ENCODE measurements around the gene HSFX2. TPM values are rescaled to one million over a fixed set of nuclear protein-coding genes. Genes with fewer than 3 reads are reported as not detected.
"Not testable (repeated sequence)": the region's sequence is repeated elsewhere in the genome, so short reads cannot be mapped to it uniquely, and the experiment has no call there.

Gene HSFX2, protein sequence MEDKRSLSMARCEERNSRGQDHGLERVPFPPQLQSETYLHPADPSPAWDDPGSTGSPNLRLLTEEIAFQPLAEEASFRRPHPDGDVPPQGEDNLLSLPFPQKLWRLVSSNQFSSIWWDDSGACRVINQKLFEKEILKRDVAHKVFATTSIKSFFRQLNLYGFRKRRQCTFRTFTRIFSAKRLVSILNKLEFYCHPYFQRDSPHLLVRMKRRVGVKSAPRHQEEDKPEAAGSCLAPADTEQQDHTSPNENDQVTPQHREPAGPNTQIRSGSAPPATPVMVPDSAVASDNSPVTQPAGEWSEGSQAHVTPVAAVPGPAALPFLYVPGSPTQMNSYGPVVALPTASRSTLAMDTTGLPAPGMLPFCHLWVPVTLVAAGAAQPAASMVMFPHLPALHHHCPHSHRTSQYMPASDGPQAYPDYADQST
- not detected in 2 replicates for total RNA-seq (2014; rRNA removed; shearing (Covaris generic))

DNA sequence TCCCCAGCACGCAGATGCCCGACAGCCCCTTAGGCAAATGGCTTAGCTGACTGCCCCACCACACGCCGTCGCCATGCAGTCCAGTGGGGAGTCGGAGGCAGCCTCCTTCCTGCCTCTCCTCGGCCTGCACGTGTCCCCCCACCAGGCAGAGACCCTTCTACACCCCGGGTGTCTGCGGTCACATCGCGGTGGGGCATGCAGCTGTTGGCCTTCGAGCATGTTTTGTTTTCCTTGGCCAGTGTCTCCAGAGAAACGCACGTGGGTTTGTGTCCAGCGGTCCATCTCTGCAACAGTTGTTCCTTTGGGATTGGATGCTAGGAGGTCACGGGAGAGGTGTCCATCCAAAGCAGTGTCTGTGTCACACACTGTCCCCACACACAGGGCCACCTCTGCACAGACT, at the start of gene HSFX2:
HSFX2 (minus strand) TSS at position 101 of the 400 bp plus-strand sequence. CDS start 614 bp downstream, outside the sequence.
- DNase-seq; H3K4me3 ChIP-seq; H3K36me3 ChIP-seq; H3K27me3 ChIP-seq; H3K9me3 ChIP-seq (replicated peaks); H3K27ac ChIP-seq; H3K4me1 ChIP-seq: not testable (repeated sequence)

DNA sequence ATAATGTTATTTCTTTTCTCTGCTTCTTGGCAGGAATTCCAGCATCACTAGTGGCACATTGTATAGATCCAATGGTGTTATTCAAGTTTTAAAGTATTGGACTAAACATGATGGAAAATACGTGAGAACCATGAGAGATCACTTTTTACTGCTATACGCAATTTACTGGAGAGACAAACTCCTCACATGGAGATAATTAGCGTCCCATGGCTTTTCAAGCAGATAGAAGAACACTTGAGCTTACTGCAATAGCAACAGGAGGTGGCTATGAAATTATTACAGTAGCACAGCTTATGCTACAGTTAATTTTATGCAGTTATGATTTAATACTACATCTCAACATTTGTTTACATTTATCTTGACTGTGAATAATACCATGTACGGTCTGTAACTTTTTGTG, 48.4 kb upstream of the HSFX2 start:
- Histone ChIP-seq H3K4me1 (no peaks in the 10 kb centered on the region), H3K36me3 (no peaks in the 10 kb centered on the region), H3K27ac (no peak overlapping the region), H3K9me3 (replicated peaks) (no peaks in the 10 kb centered on the region), H3K4me3 (no peak overlapping the region), H3K27me3 (no peaks in the 10 kb centered on the region)
- no peak for DNase-seq

DNA sequence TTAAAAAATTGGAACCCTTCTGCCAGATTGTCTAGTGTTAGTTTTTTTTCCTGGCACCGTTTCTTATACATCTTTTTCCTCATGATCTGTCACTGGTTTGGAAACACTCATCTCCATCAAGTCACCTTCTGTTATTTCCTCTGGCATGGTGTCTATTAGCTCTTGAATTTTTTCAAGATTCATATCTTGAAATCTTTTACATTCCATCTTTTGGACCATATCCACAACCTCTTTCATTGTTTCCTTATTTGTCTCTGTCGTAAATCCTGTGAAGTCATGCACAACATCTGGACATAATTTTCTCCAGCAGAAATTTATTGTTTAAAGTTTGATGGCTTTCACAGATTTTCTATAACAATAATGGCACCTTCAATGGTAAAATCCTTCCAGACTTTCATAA, 46.7 kb upstream of the HSFX2 start:
- no peak for DNase-seq
- Histone ChIP-seq H3K27ac (no peak overlapping the region), H3K9me3 (replicated peaks) (no peaks in the 10 kb centered on the region), H3K4me1 (no peaks in the 10 kb centered on the region), H3K27me3 (no peaks in the 10 kb centered on the region), H3K36me3 (no peaks in the 10 kb centered on the region), H3K4me3 (no peak overlapping the region)

DNA sequence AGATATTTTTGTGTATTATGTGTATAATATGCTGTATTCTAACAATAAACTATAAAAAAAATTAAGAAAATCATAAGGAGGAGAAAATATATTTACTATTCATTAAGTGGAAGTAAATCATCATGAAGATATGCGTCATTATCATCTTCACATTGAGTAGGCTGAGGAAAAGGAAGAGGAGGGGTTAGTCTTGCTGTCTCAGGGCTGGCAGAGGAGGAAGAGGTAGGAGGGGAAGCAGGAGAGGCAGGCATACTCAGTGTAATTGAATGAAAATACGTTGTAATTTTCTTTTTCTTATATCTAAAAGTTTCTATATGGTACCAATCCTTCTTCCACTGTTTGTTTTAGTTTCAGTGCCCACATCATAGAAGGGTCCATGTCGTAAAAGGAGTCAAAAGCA, 46.3 kb upstream of the HSFX2 start:
- Histone ChIP-seq H3K4me1 (no peaks in the 10 kb centered on the region), H3K4me3 (no peak overlapping the region), H3K9me3 (replicated peaks) (no peaks in the 10 kb centered on the region), H3K36me3 (no peaks in the 10 kb centered on the region), H3K27me3 (no peaks in the 10 kb centered on the region), H3K27ac (no peak overlapping the region)
- DNase-seq, result no peak

DNA sequence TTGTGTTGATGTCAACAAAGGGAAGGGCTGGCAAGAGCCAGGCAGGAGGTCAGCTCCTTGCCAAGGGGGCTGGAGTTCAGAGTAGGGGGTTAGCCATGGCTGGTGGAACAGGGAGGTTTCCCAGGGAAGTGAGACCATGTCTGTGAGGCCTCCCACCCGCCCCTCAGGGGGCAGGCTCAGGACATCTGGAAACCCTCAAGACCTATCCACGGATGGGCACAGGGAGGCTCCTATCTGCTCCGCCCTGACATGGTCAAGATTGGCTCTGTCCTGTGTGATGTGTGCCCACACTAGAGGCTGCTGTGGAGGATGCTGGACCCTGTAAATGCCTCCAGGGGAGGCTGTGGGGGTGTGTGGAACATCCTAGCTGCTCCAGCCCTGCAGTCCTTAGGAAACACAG, 44.5 kb upstream of the HSFX2 start:
- H3K36me3 ChIP-seq, result no peaks in the 10 kb centered on the region
- no peaks in the 10 kb centered on the region for H3K27me3 ChIP-seq
- no peak overlapping the region for H3K27ac ChIP-seq
- H3K9me3 ChIP-seq (replicated peaks), result no peaks in the 10 kb centered on the region
- no peak overlapping the region for H3K4me3 ChIP-seq
- no peak for DNase-seq
- no peaks in the 10 kb centered on the region for H3K4me1 ChIP-seq

DNA sequence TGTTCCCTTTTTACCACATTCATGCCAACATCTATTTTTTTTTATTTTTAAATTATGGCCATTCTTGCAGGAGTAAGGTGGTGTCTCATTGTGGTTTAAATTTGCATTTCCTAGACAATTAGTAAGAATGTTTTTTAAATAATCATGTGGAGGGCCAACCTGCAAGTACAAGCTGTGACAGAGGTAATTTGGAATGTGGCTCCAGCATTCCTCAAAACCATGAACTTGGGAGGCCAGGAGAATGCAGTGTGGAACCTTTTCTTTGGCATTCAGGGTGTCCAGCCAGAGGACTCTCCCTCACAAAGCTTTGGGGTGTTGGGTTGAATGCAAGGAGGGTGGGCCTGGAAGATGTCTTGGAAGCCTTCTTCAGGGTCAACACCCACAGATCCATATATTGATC, 43.7 kb upstream of the HSFX2 start:
- Histone ChIP-seq H3K9me3 (replicated peaks) (no peaks in the 10 kb centered on the region), H3K4me1 (no peaks in the 10 kb centered on the region), H3K4me3 (no peak overlapping the region), H3K27ac (no peak overlapping the region), H3K36me3 (no peaks in the 10 kb centered on the region), H3K27me3 (no peaks in the 10 kb centered on the region)
- no peak for DNase-seq

DNA sequence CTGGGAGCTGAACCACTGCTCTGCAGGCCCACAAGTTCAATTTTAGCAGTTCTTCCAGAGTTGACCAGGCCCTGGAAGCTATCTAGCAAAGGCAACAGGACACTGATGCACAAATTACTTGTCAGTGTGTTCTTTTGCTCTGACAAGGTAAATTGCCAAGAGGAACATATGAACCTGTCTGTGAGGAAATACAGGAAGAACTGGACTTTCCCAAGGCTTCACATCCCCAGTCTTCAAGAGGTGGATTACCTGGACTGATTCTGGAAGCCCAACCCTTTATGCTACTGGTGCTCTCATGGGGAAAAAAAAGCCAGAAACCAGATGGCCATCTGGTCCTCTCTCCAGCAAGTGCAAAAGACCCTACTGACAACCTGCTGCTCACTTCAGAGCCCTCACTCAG, 38.4 kb upstream of the HSFX2 start:
- Histone ChIP-seq H3K9me3 (replicated peaks) (no peaks in the 10 kb centered on the region), H3K27ac (no peak overlapping the region), H3K27me3 (no peaks in the 10 kb centered on the region), H3K4me1 (no peaks in the 10 kb centered on the region), H3K4me3 (no peak overlapping the region), H3K36me3 (no peaks in the 10 kb centered on the region)
- DNase-seq, result no peak

DNA sequence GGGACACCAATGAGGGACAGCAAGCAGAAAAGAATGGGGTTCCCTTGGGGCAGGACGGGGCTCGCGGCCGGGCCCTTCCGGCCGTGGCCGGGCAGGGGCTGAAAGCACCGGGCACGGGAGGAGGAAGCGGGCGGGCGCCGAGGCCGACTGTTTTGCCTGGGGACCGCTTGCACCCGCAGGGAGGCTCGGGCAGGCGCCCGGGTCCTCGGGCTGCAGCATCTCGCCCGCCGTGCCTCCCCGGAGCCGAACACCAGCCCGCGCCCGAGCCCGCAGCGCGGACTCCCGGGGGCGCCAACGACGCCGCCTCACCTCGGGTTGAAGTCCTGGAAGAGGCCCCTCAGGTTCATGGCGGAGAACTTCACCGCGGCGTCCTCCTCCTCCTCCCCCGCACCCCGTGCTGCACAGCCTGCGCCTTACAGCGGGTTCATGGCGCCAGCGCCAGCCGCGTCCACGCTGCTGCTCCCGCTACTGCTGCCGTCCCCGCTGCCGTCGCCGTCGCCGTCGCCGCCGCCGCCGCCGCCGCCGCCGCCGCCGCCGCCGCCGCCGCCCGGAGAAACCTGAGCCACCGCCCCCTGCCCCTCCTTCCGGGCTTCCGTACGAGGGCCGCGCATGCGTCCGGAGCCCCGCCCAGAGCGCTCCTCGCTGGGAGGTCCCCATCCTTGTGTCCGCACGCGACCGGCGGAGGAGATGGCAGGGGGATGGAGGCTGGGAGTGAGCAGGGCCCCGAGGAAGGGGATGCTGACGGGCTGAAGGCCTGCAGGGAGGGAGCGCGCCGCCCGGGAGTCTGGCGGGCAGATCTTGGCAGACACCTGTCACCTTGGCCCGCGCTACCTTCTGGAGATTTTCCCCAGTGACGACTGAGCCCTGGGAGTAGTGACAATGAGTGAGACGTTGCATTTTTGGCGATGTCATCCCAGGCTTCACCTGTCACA, 36.4 kb upstream of the HSFX2 start, which contains the start of gene TMEM185A:
TMEM185A (minus strand) TSS at position 559 of the 932 bp plus-strand sequence; CDS start at position 347, 212 bp downstream.
- H3K9me3 ChIP-seq (replicated peaks), result no peaks in the 10 kb centered on the region
- no peaks in the 10 kb centered on the region for H3K4me1 ChIP-seq
- no peaks in the 10 kb centered on the region for H3K36me3 ChIP-seq
- DNase-seq, result peak; percentile 66 to 73
- peak within 1 kb of the TSS; percentile 92 for H3K4me3 ChIP-seq
- H3K27me3 ChIP-seq, result no peaks in the 10 kb centered on the region
- peak within 1 kb of the TSS; percentile 31; the same call in 1 of the 2 replicates for H3K27ac ChIP-seq

DNA sequence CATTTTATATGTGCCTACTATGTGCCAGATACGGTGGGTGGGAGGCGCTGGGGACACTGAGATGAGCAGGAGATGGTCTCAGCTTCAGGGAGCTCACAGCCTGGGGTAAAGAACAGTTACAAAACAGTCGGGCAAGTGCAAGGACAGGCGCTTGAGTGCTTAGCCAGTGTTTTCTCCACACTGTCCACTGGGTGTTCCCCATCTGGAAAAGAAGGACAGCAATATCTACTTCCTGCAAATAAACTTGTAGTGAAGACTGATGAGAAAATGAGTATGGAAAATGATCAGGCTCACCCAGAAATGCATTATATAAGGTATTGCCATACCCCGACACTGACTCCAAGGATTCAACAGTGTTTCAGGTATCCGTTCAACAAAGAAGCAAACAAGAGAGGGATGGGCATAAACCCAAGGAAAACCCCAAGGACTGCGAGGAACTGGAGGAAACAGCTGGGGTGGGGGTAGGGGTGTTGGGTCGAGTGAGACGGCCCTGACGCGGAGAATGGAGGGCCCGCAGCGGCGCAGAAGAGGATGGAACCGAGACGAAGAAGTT, 35.6 kb upstream of the HSFX2 start:
- H3K27ac ChIP-seq, result peak overlapping the region; percentile 31; the same call in 1 of the 2 replicates

DNA sequence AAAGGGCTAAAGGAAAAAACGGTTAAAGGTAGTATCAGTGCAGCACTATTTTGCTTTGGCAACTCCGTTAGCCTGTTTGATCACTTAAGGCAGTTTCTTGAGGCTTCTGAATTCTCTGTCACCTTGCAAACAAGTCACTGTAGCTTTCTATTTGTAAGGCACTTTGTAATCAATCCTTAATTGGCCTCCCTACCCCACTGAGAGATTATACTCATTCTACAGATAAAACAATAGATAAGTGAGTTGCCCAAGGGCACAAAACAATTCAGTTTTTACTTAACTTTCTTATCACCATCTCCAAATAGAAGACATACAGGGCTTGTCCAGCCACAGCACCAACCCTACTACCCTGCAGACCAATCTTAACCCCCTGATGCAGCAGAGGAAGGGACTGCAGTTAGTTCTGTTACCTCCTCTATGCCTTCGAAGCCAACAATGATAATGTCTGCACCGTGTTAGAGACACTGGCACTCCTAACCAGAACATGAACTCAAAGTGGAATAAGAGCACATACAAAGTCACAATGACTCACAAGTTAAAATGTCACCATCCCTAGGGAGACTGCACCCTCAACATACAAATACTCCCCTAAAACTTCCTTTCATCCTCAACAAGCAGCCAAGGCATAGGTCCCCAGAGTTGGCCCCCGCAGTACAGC, 34.7 kb upstream of the HSFX2 start:
- no peak for DNase-seq
- Histone ChIP-seq H3K36me3 (no peaks in the 10 kb centered on the region), H3K27ac (no peak overlapping the region), H3K27me3 (no peaks in the 10 kb centered on the region), H3K9me3 (replicated peaks) (no peaks in the 10 kb centered on the region), H3K4me1 (no peaks in the 10 kb centered on the region), H3K4me3 (no peak overlapping the region)

More for the DNA sequence above, 35.6 kb upstream of the HSFX2 start:
- no peaks in the 10 kb centered on the region for H3K9me3 ChIP-seq (replicated peaks)
- H3K4me1 ChIP-seq, result no peaks in the 10 kb centered on the region
- no peaks in the 10 kb centered on the region for H3K36me3 ChIP-seq
- H3K4me3 ChIP-seq, result peak overlapping the region; percentile 92
- H3K27me3 ChIP-seq, result no peaks in the 10 kb centered on the region
- DNase-seq, result peak; percentile 17 to 42

DNA sequence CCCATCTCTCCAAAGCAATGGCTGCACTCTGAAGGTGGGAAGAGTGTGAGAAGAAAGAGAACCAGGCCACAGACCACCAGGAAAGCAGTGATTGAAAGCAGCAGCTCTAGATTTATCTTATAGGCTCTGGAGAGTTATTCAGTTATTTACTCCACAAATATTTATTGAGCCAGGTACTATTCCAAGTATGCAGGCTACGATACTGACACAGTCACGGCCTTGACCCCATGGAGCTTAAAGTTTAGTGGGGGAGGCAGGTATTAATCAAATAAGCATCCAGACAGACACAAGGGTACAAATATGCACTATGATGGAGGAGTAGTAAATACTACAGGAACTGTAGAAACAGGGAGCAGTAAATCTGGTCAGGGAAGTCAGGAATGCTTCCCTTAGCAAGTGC, 33.7 kb upstream of the HSFX2 start:
- Histone ChIP-seq H3K36me3 (no peaks in the 10 kb centered on the region), H3K4me1 (no peaks in the 10 kb centered on the region), H3K9me3 (replicated peaks) (no peaks in the 10 kb centered on the region), H3K4me3 (no peak overlapping the region), H3K27me3 (no peaks in the 10 kb centered on the region), H3K27ac (no peak overlapping the region)
- DNase-seq, result no peak

DNA sequence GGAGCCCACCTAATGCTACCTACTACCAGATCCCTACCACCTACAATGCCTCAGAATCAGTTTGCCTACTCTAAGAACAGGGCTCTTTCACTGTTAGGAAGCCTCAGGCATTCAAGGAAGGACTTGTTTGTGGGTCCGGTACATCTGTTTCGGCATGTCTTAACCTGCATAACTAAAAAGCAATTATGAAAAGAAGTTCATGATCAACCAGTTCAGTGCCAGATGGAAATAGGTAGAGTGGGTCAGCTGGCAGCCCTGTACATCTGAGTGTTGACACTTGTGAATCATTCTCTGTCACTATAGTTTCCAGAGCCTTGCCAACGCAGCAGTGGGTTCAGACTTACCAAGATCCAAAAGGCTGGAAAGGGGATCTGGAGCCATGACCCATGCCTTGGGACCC, 33.2 kb upstream of the HSFX2 start:
- no peak overlapping the region for H3K27ac ChIP-seq
- H3K36me3 ChIP-seq, result no peaks in the 10 kb centered on the region
- H3K9me3 ChIP-seq (replicated peaks), result no peaks in the 10 kb centered on the region
- DNase-seq, result no peak
- no peaks in the 10 kb centered on the region for H3K27me3 ChIP-seq
- H3K4me1 ChIP-seq, result no peaks in the 10 kb centered on the region
- H3K4me3 ChIP-seq, result no peak overlapping the region

DNA sequence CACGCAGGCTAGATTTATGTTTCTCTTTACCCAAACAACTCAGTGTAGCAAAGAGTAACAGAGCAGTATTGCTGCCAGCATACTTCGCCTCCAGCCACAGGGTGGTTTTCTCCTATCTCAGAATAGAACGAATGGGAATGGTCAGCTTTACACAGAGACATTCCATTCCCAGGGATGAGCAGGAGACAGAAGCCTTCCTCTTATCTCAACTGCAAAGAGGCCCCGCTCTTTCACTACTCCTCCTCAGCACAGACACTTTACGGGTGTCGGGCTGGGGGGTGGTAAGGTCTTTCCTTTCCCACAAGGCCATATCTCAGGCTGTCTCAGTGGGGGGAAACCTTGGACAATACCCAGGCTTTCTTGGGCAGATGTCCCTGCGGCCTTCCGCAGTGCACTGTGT, 31.7 kb upstream of the HSFX2 start:
- not testable (repeated sequence) for H3K27me3 ChIP-seq; H3K27ac ChIP-seq; H3K36me3 ChIP-seq; H3K4me1 ChIP-seq; H3K4me3 ChIP-seq; DNase-seq; H3K9me3 ChIP-seq (replicated peaks)

DNA sequence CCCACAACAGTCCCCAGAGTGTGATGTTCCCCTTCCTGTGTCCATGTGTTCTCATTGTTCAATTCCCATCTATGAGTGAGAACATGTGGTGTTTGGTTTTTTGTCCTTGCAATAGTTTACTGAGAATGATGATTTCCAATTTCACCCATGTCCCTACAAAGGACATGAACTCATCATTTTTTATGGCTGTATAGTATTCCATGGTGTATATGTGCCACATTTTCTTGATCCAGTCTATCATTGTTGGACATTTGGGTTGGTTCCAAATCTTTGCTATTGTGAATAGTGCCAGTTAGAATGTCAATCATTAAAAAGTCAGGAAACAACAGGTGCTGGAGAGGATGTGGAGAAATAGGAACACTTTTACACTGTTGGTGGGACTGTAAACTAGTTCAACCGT, 24.5 kb upstream of the HSFX2 start:
- H3K27ac ChIP-seq; H3K27me3 ChIP-seq; DNase-seq; H3K4me1 ChIP-seq; H3K4me3 ChIP-seq; H3K36me3 ChIP-seq; H3K9me3 ChIP-seq (replicated peaks): not testable (repeated sequence)
